ENCODE data around the gene PYGB. TPM values are rescaled to one million over a fixed set of nuclear protein-coding genes. Genes with fewer than 3 reads are reported as not detected.

Gene PYGB
- total and polyA plus RNA-seq, 2 donors, result 27.4 to 52.6 TPM

DNA sequence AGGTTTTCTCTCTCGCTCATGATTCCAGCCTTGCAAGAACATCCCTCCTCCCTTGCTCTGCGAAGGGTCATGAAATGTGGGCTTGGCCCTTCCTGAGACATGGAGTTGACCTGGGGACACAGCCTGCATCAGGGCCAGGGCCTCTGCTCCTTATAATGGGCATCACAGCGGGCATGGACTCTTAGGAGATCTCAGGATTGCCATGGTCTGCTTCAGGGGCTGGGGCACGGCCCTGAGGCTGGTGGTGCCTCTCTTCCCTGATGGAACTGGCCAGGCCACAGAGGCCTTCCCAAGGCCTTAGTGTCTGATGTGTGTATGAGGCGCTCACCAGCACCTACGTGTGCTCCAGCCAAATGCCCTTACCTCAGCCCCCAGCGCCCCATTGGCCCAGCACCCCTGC lies 28.5 kb upstream of the PYGB start:
- H3K4me1 ChIP-seq (ENCODE audit: control insufficient read depth in 2 of 2, insufficient read depth in 2 of 2, low read length in 2 of 2), result peaks cover 0 to 9% of the 10 kb centered on the region in 2 donors
- H3K9me3 ChIP-seq (ENCODE audit: control insufficient read depth in 2 of 2, insufficient read depth in 1 of 2, low read length in 1 of 2), result peaks cover 0 to 6% of the 10 kb centered on the region in 2 donors
- no peak overlapping the region for H3K27ac ChIP-seq (ENCODE audit: low read depth in 1 of 2, low read length in 1 of 2)
- H3K27me3 ChIP-seq (ENCODE audit: control insufficient read depth in 2 of 2, insufficient read depth in 1 of 2, low read length in 1 of 2), result no peaks in the 10 kb centered on the region
- no peak for DNase-seq (ENCODE audit: low read depth in 6 of 9, low spot score in 9 of 9)
- no peak overlapping the region for H3K4me3 ChIP-seq (ENCODE audit: low read length in 2 of 2)
- H3K36me3 ChIP-seq (ENCODE audit: control insufficient read depth in 2 of 2, insufficient read depth in 2 of 2, low read length in 1 of 2), result peaks cover 38 to 91% of the 10 kb centered on the region in 2 donors
- 99% methylated on average over 7 of the region's 7 CpGs for WGBS

- Histone ChIP-seq H3K4me3 (ENCODE audit: low read length in 2 of 2) (no peak overlapping the region), H3K36me3 (ENCODE audit: control insufficient read depth in 2 of 2, insufficient read depth in 2 of 2, low read length in 1 of 2) (peaks cover 31 to 91% of the 10 kb centered on the region in 2 donors), H3K27me3 (ENCODE audit: control insufficient read depth in 2 of 2, insufficient read depth in 1 of 2, low read length in 1 of 2) (no peaks in the 10 kb centered on the region), H3K4me1 (ENCODE audit: control insufficient read depth in 2 of 2, insufficient read depth in 2 of 2, low read length in 2 of 2) (peaks cover 0 to 9% of the 10 kb centered on the region in 2 donors), H3K27ac (ENCODE audit: low read depth in 1 of 2, low read length in 1 of 2) (no peak overlapping the region), H3K9me3 (ENCODE audit: control insufficient read depth in 2 of 2, insufficient read depth in 1 of 2, low read length in 1 of 2) (peaks cover 0 to 6% of the 10 kb centered on the region in 2 donors)
- peak in 4 of 9 donors; percentile 18 to 50 (median 30) for DNase-seq (ENCODE audit: low read depth in 6 of 9, low spot score in 9 of 9)
- 82% methylated on average over 16 of the region's 16 CpGs for WGBS
These were observed 27.7 kb upstream of the PYGB start for GRCh38 chr20:25220021-25220730.

DNA sequence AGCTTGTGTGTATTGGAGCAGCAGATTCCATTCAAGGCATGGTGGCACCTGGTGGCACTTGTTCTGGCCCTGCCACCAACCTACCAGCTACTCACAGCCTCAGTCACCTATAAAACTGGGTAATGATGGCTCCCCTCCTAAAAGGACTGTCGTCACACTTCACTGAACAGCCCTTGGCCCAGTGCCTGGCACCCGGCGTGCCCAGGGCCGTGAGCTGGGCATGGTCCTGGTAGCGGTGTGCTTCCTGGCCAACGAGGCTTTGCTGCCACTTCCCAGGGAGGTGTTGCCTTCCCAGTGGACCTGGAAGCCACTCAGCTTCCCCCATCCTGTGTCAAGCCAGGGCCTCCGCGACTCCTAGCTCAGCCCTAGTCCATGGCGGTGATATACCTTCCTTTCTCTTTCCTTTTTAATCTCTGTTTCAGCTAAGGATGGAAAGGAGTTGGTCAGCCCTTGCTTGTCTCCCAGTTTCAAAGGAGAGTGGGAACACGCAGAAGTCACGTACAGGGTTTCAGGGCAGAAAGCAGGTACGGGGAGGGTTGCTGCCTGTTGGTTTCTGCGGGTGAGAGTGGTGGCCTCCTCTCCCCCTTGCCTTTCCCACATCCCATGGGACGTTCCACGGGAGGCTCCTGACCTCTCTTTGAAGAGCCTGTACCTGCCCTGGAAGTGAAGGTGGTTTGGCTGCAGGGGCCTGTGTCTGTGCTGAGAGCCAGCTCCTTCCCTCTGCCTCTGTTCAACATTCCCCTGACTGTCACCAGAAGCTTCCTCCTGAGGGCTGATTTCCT lies 26.9 kb upstream of the PYGB start:
- Histone ChIP-seq H3K27me3 (ENCODE audit: control insufficient read depth in 2 of 2, insufficient read depth in 1 of 2, low read length in 1 of 2) (no peaks in the 10 kb centered on the region), H3K4me3 (ENCODE audit: low read length in 2 of 2) (no peak overlapping the region), H3K36me3 (ENCODE audit: control insufficient read depth in 2 of 2, insufficient read depth in 2 of 2, low read length in 1 of 2) (peaks cover 23 to 91% of the 10 kb centered on the region in 2 donors), H3K4me1 (ENCODE audit: control insufficient read depth in 2 of 2, insufficient read depth in 2 of 2, low read length in 2 of 2) (peaks cover 0 to 9% of the 10 kb centered on the region in 2 donors), H3K27ac (ENCODE audit: low read depth in 1 of 2, low read length in 1 of 2) (no peak overlapping the region), H3K9me3 (ENCODE audit: control insufficient read depth in 2 of 2, insufficient read depth in 1 of 2, low read length in 1 of 2) (peaks cover 0 to 6% of the 10 kb centered on the region in 2 donors)
- DNase-seq (ENCODE audit: low read depth in 6 of 9, low spot score in 9 of 9), result no peak
- 96% methylated on average over 15 of the region's 15 CpGs for WGBS

- H3K36me3 ChIP-seq (ENCODE audit: control insufficient read depth in 2 of 2, insufficient read depth in 2 of 2, low read length in 1 of 2), result peaks cover 23 to 91% of the 10 kb centered on the region in 2 donors
- H3K9me3 ChIP-seq (ENCODE audit: control insufficient read depth in 2 of 2, insufficient read depth in 1 of 2, low read length in 1 of 2), result peaks cover 0 to 6% of the 10 kb centered on the region in 2 donors
- DNase-seq (ENCODE audit: low read depth in 6 of 9, low spot score in 9 of 9), result no peak
- 97% methylated on average over 29 of the region's 29 CpGs for WGBS
- H3K4me3 ChIP-seq (ENCODE audit: low read length in 2 of 2), result no peak overlapping the region
- no peaks in the 10 kb centered on the region for H3K27me3 ChIP-seq (ENCODE audit: control insufficient read depth in 2 of 2, insufficient read depth in 1 of 2, low read length in 1 of 2)
- H3K27ac ChIP-seq (ENCODE audit: low read depth in 1 of 2, low read length in 1 of 2), result peak overlapping the region in 1 of 2 donors; percentile 25
- H3K4me1 ChIP-seq (ENCODE audit: control insufficient read depth in 2 of 2, insufficient read depth in 2 of 2, low read length in 2 of 2), result peaks cover 0 to 9% of the 10 kb centered on the region in 2 donors
These were observed 26.1 kb upstream of the PYGB start for GRCh38 chr20:25221592-25222460.

- Histone ChIP-seq H3K9me3 (ENCODE audit: control insufficient read depth in 2 of 2, insufficient read depth in 1 of 2, low read length in 1 of 2) (peaks cover 0 to 6% of the 10 kb centered on the region in 2 donors), H3K27me3 (ENCODE audit: control insufficient read depth in 2 of 2, insufficient read depth in 1 of 2, low read length in 1 of 2) (no peaks in the 10 kb centered on the region), H3K4me3 (ENCODE audit: low read length in 2 of 2) (no peak overlapping the region), H3K36me3 (ENCODE audit: control insufficient read depth in 2 of 2, insufficient read depth in 2 of 2, low read length in 1 of 2) (peaks cover 17 to 88% of the 10 kb centered on the region in 2 donors), H3K4me1 (ENCODE audit: control insufficient read depth in 2 of 2, insufficient read depth in 2 of 2, low read length in 2 of 2) (peaks cover 0 to 9% of the 10 kb centered on the region in 2 donors), H3K27ac (ENCODE audit: low read depth in 1 of 2, low read length in 1 of 2) (no peak overlapping the region)
- 87% methylated on average over 21 of the region's 21 CpGs for WGBS
- DNase-seq (ENCODE audit: low read depth in 6 of 9, low spot score in 9 of 9), result peak in 1 of 9 donors; percentile 29
These were observed 25.3 kb upstream of the PYGB start for GRCh38 chr20:25222461-25223178.

DNA sequence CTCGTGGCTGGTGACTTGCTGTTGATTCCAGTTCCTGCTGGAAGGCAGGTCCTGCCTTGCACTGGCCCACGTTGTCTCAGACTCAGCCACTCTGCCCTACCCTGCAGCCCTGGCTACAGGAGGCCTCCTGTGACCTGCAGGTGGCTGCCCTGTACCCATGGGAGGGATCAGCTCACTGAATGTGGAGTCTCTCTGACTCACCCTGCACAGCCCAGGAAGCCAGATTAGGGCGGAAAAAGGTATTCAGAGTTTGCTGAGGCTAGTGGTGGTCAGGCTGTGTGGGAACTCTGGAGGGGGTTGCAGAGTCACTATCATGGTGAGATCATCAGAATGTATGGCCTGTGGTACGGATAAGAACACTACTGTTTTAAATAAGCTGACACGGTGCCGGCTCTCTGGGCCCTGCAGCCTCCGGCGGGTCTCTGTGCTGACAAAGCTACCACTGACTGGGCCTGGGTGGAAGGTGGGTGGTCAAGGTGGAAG lies 24.7 kb upstream of the PYGB start:
- Histone ChIP-seq H3K4me1 (ENCODE audit: control insufficient read depth in 2 of 2, insufficient read depth in 2 of 2, low read length in 2 of 2) (peaks cover 0 to 9% of the 10 kb centered on the region in 2 donors), H3K9me3 (ENCODE audit: control insufficient read depth in 2 of 2, insufficient read depth in 1 of 2, low read length in 1 of 2) (peaks cover 0 to 6% of the 10 kb centered on the region in 2 donors), H3K36me3 (ENCODE audit: control insufficient read depth in 2 of 2, insufficient read depth in 2 of 2, low read length in 1 of 2) (peaks cover 14 to 84% of the 10 kb centered on the region in 2 donors), H3K4me3 (ENCODE audit: low read length in 2 of 2) (no peak overlapping the region), H3K27me3 (ENCODE audit: control insufficient read depth in 2 of 2, insufficient read depth in 1 of 2, low read length in 1 of 2) (no peaks in the 10 kb centered on the region), H3K27ac (ENCODE audit: low read depth in 1 of 2, low read length in 1 of 2) (no peak overlapping the region)
- 89% methylated on average over 8 of the region's 8 CpGs for WGBS
- no peak for DNase-seq (ENCODE audit: low read depth in 6 of 9, low spot score in 9 of 9)

DNA sequence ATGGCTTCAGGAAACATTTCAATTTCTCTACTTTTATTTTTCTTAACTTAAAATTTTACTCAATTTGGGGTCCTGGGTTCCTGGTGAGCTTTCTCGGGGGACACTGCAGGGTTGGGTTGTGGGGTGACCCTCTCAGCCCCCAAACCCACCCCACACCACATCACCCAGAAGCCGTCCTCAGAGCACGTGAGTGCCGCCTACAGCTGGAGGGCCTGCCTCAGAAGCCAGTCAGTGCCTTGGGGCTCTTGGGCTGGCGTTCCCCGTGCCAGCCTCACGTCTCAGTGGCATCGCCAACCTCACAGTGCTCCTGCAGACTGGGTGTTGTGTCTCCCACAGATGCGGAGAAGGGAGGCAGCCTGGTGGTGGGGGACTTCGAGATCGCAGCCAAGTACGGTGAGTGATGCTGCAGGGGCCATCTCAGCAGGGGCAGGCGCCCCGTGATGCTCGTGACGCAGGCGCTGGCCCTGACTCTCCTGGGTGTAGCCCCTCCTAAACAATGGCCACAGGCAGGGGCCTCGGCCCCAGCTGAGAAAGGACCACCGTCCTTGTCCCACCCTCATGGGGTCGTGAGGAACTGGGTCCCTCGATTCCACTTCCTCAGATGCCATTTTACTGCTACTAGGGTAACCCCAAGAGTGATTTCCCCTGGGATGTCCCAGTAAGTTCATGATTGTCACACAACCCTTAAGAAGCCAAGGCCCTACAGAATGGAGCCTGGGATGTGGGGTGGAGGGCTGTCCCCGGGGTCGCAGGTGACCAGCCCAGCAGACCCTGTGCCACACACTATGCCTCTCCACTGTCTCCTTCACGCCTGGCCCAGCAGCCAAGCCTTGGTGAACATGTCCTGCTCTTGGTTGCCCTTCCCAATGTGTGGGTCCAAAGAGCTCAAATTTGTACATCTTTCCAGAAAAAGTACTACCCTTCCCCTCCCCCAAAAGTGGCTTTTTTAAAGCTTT lies 23.8 kb upstream of the PYGB start:
- 98% methylated on average over 24 of the region's 24 CpGs for WGBS
- Histone ChIP-seq H3K36me3 (ENCODE audit: control insufficient read depth in 2 of 2, insufficient read depth in 2 of 2, low read length in 1 of 2) (peaks cover 12 to 76% of the 10 kb centered on the region in 2 donors), H3K27ac (ENCODE audit: low read depth in 1 of 2, low read length in 1 of 2) (no peak overlapping the region), H3K27me3 (ENCODE audit: control insufficient read depth in 2 of 2, insufficient read depth in 1 of 2, low read length in 1 of 2) (no peaks in the 10 kb centered on the region), H3K9me3 (ENCODE audit: control insufficient read depth in 2 of 2, insufficient read depth in 1 of 2, low read length in 1 of 2) (peaks cover 0 to 6% of the 10 kb centered on the region in 2 donors), H3K4me3 (ENCODE audit: low read length in 2 of 2) (no peak overlapping the region), H3K4me1 (ENCODE audit: control insufficient read depth in 2 of 2, insufficient read depth in 2 of 2, low read length in 2 of 2) (peaks cover 0 to 9% of the 10 kb centered on the region in 2 donors)
- no peak for DNase-seq (ENCODE audit: low read depth in 6 of 9, low spot score in 9 of 9)

Data from thymus (tissue), 11 donors.